WI38 (cell line): ENCODE measurements around the gene C13orf42.

Experiments used
- H3K4me3 ChIP-seq: 2 replicates; pipeline ENCODE4 v1.5.1; 2011; ENCODE audit warnings: low read depth, mild to moderate bottlenecking, control low read depth, low read length
- CTCF ChIP-seq: IDR thresholded peaks from 2 replicates; pipeline ENCODE4 v1.5.1; 2012; ENCODE audit warnings: low read depth, mild to moderate bottlenecking, control low read depth, low read length

The C13orf42 gene

GRCh38 chr13:51050021-51050830 is 60.8 kb downstream of the C13orf42 start:
- no peak overlapping the region for H3K4me3 ChIP-seq

GRCh38 chr13:51048616-51049015 is 62.5 kb downstream of the C13orf42 start:
- TF ChIP-seq CTCF: no peak
- no peak overlapping the region for H3K4me3 ChIP-seq

More at GRCh38 chr13:51050021-51050830, 60.8 kb downstream of the C13orf42 start:
- TF ChIP-seq CTCF: no peak

GRCh38 chr13:51048166-51048461 is 63.0 kb downstream of the C13orf42 start:
- no peak for TF ChIP-seq CTCF
- H3K4me3 ChIP-seq: no peak overlapping the region

- no peak overlapping the region for H3K4me3 ChIP-seq
- no peak for TF ChIP-seq CTCF
Measured at GRCh38 chr13:51047434-51048165, 63.5 kb downstream of the C13orf42 start.

GRCh38 chr13:51045451-51045850 is 65.6 kb downstream of the C13orf42 start:
- H3K4me3 ChIP-seq: no peak overlapping the region
- TF ChIP-seq CTCF: no peak

- TF ChIP-seq CTCF: no peak
- H3K4me3 ChIP-seq: no peak overlapping the region
Measured at GRCh38 chr13:51044023-51044665, 66.9 kb downstream of the C13orf42 start.

- no peak overlapping the region for H3K4me3 ChIP-seq
- TF ChIP-seq CTCF: no peak
Measured at GRCh38 chr13:51043310-51043709, 67.8 kb downstream of the C13orf42 start.
